Activated T-cell treated with anti-CD3 and anti-CD28 coated beads, Interleukin-2, amount 50 U/mL, for 48 hours (primary cell): ENCODE measurements around the gene ZNF134.

Source experiments
- DNase-seq, 2 experiments: peaks; one replicate each; pipeline ENCODE4 v3.0.0-alpha.2; 2020

ZNF134 gene

DNA sequence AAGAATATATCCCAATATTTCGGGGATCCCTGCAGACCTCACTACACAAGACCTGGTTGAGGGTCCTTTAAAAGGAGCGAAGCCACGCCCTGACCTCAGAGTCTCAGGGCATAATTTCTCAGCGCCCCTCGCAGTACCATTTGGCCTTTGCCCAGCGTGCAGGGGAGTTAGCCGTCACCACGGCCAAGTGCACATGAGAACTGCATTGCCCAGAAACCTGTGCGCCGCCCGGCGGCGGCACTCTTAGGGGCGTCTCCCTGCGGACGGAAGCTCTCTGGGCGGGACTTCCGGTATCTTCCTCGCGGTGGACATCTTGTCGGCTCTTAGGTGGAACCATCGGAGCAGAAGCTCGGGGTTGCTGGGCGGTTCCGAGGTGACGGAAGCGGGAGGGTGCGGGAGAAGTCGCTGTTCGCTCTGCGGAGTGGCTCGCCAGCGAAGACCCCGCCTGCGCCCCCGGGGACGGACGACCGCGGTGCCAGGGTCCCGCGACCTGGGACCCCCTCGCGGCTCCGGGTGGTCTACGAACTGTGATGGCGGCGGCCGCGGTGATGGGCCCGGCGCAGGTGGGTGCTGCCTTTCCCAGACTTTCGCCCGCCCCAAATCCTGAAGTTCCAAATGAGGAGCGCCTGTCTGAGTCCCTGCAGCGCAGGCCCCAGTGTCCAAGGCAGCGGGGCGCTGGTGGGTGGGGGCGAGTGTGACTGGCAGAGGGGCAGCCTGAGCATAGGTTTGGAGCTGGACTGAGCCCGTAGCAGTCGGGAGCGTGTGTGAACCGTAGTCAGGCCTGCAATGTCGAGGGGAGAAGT lies at the start of gene ZNF134:
ZNF134 (plus strand) TSS at position 302 of the 803 bp plus-strand sequence. CDS start 5,227 bp downstream, outside the sequence.
- peak; percentile 89 to 91 for DNase-seq

DNA sequence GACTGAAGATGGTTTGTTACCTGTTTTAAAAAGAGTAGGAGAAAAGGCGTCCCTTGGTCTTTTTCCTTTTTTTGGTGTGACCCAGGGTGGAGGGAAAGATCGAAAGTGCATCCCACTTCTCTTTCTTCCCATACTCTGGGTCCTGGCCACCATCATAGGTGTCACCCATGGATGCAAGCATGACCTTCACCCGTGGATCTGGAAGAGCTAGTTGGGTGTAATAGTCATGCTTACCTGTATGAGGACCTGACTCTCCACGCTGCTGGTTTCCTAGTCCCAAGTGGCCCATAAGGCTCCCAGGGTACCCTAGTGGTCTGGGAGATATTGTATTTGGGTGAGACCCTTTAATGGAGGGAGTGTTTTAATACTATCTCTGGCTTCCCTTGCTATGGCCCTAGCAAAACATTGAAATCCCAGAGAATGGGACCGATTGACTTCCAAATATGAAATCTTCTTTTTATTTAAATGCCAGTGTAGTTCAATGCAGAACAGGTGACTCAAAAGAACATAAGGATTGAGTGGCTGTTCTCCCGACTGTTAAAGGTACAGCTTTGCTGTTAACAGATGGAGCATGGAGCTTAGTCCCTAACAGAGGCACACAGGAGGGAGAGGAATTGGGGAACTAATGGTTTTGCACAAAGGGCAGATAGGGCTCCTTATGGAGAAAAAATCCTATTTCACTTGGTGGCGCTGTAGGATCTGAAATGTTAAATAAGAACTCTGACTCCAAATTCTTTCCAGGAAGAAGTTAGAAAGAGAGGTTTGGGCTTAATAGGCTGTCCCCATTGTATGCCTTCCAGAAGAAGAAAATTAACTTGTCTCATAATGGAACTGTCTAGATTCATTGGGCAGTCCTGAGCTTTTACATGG lies 47.4 kb upstream of the ZNF134 start:
- DNase-seq = no peak

DNA sequence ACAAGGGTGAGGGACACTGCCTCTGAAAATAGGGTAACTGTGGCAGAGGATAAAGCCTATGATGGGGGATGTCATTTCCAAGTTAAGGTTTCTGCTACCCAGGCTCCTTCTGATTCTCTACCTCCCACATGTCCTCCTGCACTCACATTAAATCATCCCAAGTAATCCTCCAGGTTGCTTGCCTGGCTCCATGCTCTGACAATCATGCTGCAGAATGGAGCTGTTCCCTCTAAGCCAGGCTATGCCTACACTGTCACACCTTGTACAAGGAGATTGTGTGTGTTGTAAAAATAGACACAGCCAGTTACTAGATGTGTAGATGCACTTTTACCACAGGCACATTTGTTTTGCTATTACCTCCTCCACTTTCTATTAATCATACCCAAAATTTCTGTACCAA lies 43.3 kb upstream of the ZNF134 start:
- DNase-seq = no peak

DNA sequence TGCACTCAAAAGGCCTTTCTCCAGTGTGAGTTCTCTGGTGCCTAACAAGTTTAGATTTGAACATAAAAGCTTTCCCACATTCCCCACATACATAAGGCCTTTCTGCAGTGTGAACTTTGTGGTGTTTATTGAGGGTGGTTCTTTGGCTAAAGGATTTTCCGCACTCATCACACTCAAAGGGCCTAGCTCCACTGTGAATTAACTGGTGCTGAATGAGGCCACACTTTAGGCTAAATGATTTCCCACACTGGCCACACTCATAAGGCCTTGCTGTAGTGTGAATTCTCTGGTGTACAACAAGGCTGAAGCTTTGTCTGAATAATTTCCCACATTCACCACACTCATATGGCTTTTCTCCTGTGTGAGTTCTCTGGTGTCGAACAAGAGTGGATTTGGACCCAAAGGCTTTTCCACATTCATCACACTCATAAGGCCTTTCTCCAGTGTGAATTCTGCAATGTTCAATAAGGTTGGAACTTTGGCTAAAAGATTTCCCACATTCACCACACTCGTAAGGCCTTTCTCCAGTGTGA lies 41.6 kb upstream of the ZNF134 start:
- DNase-seq = no peak

DNA sequence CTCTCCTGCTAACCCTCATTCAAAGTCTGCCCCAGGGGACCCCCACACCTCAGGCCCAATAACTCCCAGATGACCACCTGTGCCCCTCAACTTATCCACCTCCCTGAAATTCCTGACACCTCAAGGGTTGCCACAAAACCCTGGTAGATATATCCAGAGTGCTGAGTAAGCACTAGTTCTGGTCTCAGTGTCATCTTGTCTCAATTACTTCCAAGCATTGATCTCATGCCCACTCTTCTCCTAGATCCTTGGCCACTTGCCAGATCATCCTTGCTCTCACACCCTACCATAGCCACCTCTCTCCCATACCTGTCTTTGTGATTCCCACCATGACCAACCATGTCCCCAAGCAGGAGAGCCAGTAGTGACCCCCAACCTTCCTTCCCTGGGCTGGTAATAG lies 37.4 kb upstream of the ZNF134 start:
- no peak for DNase-seq

DNA sequence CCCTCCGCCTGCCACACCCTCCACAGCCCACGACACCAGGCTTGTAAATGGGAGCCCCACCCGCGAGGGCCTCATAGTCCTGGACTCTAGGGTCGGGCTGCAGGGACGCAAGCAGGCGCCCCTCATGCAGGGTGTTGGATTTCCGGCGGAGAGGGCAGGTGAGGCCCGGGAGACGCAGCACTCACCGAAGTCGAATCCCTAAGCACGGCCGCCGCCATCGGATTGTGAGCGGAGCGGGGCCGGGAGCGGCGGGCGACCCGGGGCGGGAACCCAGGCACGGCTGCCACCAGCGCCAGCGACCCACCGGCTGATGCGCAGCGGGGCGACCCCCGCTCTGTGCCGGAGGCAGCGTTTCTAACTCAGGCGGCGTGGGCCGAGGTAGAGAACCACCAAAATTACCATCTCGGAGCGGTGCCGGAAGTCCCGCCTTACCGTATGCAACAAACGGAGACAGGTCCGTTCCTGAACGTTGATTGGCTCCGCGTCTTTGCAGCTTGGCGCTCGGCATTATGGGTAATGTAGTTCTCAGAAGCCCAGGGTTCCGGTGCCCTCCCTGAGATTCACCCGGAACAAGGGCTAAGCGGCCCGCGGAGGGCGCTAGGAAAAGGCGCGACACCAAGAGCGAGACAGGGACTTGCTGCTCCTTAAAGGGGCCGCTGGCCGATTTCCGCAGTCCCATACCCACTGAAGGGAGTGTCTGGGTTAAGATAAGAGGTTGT lies 35.4 kb upstream of the ZNF134 start, which contains the start of gene ZNF416:
ZNF416 (minus strand) TSS at position 425 of the 719 bp plus-strand sequence; CDS start at position 218, 207 bp downstream.
- peak; percentile 91 to 93 for DNase-seq

DNA sequence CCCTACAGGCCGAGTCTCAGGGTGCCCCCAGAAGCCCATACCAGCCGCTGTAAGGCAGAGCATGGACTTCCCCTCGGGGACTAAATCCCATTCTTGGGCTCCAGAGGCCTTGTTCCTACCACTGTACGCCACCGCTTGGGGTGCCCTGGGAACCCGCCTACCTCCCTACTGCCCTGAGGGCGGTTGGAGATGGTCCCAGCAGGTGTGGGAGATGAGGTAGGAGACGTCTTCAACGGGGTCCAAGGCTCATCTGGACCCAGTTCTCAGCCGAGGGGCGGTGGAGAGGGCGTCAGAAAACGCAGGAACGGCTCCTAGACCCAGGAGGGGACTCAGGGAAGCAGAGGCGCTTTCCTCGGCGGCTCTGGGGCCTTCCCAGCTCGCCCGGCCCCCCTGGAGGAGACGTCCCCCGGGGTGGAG lies 30.9 kb upstream of the ZNF134 start:
- no peak for DNase-seq

DNA sequence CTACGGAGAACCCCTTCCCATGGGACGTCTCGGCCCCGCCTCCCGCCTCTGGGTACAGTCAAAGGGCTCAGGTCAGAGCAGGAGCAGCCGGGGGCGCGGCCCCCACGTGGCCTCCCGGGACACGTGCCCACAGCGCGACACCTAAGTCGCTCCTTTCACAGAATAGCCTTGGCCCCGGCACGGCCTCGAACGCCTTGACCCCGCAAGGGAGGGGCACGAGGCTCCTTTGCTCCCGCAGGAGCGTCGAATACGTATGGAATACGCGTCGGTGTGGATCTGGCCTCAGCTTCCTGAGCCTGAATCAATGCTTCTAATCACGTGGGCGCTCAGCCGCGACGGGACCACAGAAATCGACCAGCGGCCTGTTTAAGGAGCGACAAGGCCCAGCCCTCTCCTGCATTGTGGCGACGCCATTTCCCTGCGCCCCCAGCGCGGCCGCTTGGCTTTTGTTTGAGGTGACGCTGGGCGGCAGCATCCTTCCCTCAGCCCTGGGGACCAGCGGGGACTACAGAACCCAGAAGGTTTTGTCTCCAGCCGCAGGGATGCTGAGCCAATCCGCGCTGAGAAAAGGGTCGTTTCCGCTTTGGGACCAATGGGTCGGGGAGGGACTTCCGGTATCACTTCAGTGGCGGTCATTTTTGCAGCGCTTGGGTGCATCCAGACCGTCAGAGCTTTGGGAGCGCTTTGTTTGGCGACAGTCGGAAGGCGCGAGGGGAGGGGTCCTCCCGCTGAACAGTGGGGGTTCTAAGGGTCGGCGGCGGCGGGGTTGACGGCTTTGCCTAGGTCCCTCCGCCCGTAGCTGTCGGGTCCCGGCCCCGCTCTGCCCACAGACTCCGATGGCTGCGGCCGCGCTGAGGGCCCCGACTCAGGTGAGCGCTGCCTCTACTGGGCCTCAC lies 30.3 kb upstream of the ZNF134 start, which contains the start of gene ZIK1:
ZIK1 (plus strand) TSS at position 625 of the 896 bp plus-strand sequence; CDS start at position 837, 212 bp downstream.
- peak; percentile 81 to 84 for DNase-seq

DNA sequence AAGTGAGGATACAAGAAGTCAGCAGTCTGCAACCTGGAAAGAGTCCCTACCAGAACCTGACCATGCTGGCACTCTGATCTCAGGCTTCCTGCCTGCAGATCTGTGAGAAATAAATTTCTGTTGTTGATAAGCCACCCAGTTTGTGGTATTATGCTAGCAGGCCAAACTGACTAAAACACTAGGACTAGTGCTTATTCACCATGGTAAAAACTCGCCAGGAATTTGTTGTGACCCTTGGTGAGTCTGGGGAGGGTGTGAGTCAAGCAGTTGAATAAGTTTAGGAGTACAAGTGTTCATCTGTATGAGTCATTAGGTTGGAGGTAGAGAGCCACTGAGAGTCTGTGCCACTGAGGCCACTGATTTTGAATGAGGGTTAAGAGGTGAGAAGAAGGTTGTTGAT lies 26.5 kb upstream of the ZNF134 start:
- no peak for DNase-seq

DNA sequence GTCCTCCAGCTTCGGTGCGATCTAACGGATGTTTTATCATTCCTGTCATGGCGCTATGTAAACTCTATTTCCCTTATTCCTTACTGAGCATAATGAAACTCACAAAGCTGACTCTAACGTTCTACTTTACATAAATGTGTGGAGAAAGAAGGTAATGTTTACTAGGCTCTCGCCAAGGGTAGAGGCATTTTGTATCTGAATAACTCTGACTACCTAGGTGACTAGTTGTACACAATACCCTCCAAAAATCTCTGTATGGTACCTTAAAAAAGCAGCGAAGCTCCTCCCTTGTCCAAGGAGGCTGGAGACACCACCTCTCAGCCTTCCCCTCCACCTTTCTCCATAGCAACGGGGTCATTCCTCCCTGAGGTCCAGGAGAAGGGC lies 14.7 kb upstream of the ZNF134 start:
- DNase-seq = no peak

DNA sequence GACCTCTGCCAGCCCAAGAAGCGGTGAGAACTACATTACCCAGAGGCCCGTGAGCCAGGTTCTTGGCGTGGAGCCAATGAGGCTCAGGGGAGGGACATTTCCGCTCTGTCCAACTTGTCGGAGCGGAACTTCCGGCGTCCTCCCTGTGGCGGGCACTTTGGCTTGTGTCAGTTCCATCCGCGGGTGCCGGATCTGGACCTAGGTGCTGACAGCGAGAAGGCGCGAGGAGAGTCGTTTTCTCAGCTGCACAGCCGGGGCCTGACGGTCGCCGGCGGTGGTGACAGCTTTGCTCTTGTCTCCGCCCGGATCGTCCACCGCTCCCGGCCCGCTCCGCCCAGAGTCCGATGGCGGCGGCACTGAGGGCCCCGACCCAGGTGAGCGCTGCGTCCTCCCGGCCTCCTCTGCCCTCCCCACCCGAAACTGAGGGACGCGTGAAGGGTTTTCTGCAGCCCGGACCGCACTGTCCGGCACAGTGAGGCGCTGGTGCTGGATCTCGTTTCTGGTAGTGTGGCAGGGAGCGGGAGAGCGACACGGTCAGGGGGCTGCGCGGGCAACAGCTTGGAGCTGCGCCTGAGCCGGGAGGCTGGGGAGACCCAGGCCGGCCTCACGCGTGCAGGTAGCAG lies 14.2 kb upstream of the ZNF134 start, which contains the start of gene ZNF530:
ZNF530 (plus strand) TSS at position 125 of the 623 bp plus-strand sequence. CDS start 4,461 bp downstream, outside the sequence.
- peak; percentile 90 to 92 for DNase-seq

DNA sequence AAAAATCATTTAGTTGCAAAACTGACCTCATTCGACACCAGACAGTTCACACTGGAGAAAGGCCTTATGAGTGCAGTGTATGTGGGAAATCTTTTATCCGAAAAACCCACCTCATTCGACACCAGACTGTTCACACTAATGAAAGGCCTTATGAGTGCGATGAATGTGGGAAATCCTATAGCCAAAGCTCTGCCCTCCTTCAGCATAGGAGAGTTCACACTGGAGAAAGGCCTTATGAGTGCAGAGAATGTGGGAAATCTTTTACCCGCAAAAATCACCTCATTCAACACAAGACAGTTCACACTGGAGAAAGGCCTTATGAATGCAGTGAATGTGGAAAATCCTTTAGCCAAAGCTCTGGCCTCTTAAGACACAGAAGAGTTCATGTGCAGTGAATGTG lies 7.1 kb upstream of the ZNF134 start:
- no peak for DNase-seq

DNA sequence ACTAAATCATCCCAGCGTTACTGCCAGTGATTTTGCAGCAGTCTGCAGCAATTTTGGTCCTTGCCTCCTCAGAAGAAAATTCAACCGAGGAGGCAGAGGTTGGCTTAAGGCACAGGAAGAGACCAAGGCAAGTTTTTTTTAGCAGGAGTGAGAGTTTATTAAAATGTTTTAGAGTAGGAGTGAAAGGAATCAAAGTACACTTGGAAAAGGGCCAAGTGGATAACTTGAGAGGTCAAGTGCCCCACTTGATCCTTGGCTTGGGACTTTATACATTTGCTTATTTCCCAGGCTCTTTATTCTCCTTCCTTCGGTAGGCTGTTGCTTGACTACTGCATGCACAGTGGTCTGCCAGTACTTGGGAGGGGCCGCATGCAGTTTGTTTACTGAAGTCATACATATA lies 2.9 kb upstream of the ZNF134 start:
- DNase-seq = no peak

DNA sequence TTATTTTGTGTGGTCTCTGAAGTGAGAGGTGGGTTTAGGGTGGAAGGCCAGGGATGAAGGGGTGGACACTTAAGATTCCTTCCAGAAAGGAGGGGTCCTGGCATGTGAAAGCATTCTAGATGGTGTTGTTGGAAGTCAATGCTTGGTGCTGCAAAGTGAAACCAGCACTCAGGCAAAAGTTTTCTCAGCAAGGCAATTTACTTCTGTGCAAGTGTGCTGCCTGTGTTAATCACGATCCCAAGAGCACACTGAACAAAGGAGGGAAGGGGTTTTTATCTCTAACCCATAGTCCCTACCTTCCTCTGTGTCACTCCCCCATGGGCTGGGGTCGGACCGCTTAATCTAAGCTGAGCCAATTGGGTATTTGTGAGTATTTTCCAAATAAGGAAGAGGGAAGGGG lies 1.3 kb downstream of the ZNF134 start:
- no peak for DNase-seq

DNA sequence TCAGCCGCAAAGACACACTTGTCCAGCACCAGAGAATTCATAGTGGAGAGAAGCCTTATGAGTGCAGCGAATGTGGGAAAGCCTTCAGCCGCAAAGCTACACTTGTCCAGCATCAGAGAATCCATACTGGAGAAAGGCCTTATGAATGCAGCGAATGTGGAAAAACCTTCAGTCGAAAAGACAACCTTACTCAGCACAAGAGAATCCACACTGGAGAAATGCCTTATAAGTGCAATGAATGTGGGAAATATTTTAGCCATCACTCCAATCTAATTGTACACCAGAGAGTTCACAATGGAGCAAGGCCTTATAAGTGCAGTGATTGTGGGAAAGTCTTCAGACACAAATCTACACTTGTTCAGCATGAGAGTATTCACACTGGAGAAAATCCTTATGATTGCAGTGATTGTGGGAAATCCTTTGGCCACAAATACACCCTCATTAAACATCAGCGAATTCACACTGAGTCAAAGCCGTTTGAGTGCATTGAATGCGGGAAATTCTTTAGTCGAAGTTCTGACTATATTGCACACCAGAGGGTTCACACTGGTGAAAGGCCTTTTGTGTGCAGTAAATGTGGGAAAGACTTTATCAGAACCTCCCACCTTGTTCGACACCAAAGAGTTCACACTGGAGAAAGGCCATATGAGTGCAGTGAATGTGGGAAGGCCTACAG lies 6.8 kb downstream of the ZNF134 start:
- DNase-seq = no peak

DNA sequence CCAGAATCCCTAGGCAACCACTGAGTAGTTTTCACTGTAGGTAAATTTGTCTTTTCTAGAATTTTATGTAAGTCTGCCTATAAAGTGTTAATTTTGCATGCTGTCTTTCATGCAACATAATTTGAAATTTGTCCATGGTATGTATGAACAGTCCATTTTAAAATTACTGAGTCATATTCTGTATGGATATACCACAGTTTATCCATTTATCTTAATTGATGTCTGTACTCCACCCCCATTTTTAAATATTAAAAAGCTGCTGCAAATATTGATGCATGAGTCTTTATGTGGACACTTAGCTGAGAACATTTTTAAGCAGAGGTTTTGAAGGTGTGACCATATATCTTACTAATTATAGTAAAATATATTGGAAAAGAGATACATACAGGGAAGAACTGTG lies 9.0 kb downstream of the ZNF134 start:
- DNase-seq = no peak

DNA sequence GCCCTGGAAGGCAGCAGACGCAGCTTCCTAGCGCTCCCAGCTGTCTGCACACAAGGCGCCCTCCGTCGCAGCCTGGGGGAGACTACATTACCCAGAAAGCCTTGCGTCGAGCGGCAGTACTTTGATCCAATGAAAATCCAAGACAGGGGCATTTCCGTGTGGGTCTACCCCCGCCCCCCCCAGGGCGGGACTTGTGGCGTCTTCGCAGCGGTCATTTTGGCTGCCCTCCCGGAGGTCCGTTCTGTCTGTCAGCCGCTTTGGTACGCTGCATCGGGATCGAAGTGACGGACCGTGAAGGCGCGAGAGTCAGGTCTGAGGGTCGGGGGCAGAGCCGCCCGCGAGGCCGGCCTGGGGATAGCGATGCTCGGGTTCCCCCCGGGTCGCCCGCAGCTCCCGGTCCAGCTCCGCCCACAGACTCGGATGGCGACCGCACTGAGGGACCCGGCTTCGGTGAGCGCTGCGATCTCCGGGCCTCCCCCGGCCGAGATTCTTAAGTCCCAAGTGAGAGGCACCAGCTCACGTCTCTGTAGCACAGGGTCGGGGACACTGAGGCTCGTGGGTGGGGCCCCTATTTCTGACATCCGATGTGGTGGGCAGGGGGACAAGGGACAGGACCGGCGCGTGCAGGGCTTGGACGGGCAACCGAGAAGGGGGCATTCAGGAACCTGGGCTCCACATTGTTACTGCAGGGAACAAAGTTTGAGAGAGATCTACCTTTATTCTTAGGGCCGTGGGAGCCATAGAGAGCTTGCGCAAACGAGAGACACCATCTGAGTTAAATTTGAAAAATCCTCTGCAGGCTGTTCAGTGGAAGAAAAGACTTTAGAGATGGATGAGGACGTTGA lies 19.2 kb downstream of the ZNF134 start, which contains the start of gene ZNF211:
ZNF211 (plus strand) TSS at position 182 of the 845 bp plus-strand sequence; CDS start at position 361, 179 bp downstream.
- peak; percentile 88 to 89 for DNase-seq

DNA sequence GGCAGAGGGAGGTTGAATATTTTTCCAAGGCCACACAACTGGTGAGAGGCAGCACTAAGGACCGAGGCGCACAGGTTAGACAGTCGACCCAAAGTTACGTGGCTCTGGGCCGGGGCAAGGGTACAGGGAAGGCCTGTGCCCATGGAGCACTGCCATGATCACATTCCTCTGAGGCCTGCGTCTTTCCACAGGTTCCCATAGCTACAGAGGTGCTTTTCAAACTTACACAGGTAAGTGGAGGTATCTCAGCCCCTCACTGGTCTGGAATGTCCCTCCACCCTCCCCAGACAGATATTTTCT lies 19.7 kb downstream of the ZNF134 start:
- DNase-seq = no peak

DNA sequence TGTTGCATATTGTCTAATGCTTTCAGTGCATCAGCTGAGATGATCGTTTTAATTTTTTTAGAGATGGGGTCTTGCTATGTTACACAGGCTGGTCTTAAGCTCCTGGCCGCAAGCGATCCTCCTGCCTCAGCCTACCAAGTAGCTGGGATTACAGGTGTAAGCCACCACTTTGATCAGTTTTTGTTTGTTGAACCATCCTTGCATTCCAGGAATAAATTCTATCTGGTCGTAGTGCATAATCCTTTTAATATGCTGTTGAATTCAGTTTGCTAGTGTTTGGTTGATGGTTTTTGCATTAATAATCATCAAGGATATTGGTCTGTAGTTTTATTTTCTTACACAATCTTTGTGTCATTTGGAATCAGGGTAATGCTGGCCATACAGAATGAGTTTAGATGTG lies 23.3 kb downstream of the ZNF134 start:
- no peak for DNase-seq
